ENCODE results near the gene RIMKLB.

- TF ChIP-seq CTCF (IDR thresholded peaks at IDR 0.05), result no peak
- no peak for TF ChIP-seq POLR2A (IDR thresholded peaks at IDR 0.05)
Observed at GRCh38 chr12:8697120-8697475, 693 bp upstream of the RIMKLB start.

All from upper lobe of left lung (tissue), 4 donors.